ENCODE measurements around the gene SCG2. TPM values are rescaled to one million over a fixed set of nuclear protein-coding genes. Genes with fewer than 3 reads are reported as not detected.

Gene SCG2
- total RNA-seq, 3 donors from 2014 or later, result not detected

GRCh38 chr2:223621901-223622300, 19.7 kb upstream of the SCG2 start:
- Mint-ChIP-seq H3K4me1 (ENCODE audit: low read depth) (no peaks in the 10 kb centered on the region), H3K36me3 (ENCODE audit: insufficient read depth) (no peaks in the 10 kb centered on the region), H3K4me3 (no peak overlapping the region), H3K9me3 (no peaks in the 10 kb centered on the region), H3K27me3 (ENCODE audit: low read depth) (peaks cover 7% of the 10 kb centered on the region)
- ATAC-seq, result no peak
- no peak for DNase-seq

DNA sequence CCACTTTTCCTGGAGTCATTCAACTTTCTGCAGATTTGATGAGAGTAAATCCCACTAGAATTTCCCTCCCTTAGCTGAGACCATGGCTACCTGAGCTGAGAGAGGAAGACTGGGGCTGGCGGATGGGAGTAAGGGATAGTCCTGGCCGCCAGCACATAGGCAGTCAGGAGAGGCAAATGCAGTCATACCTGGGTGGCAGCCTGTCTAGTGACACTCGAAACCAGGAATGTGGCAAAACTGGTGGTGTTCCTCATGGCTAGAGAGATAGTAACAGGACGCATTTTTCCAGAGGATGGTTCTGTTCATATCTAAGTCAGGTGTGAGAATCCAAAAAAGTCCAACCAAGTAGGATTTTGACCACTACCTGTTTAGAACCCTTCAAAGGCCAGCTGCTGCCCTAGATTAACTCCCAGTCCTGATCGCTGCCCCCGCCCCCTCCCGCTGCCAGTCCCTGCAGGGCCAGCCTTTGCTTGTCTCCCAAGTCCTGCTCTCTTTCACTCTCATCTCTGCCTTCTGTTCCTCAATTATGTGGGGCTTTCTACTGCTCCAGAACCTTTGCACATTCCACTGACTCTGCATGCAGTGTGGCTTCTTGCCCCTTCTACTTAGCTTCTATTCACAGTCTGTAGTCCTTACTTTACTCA, 17.4 kb upstream of the SCG2 start:
- H3K4me1 Mint-ChIP-seq (ENCODE audit: low read depth), result no peaks in the 10 kb centered on the region
- no peak overlapping the region for H3K4me3 Mint-ChIP-seq
- H3K27me3 Mint-ChIP-seq (ENCODE audit: low read depth), result peaks cover 7% of the 10 kb centered on the region
- ATAC-seq (no peak), DNase-seq (no peak)
- no peaks in the 10 kb centered on the region for H3K36me3 Mint-ChIP-seq (ENCODE audit: insufficient read depth)
- no peaks in the 10 kb centered on the region for H3K9me3 Mint-ChIP-seq

GRCh38 chr2:223618172-223619035, 16.2 kb upstream of the SCG2 start:
- H3K9me3 Mint-ChIP-seq, result no peaks in the 10 kb centered on the region
- no peaks in the 10 kb centered on the region for H3K36me3 Mint-ChIP-seq (ENCODE audit: insufficient read depth)
- ATAC-seq (no peak), DNase-seq (no peak)
- peaks cover 19% of the 10 kb centered on the region for H3K27me3 Mint-ChIP-seq (ENCODE audit: low read depth)
- no peak overlapping the region for H3K4me3 Mint-ChIP-seq
- H3K4me1 Mint-ChIP-seq (ENCODE audit: low read depth), result no peaks in the 10 kb centered on the region

DNA sequence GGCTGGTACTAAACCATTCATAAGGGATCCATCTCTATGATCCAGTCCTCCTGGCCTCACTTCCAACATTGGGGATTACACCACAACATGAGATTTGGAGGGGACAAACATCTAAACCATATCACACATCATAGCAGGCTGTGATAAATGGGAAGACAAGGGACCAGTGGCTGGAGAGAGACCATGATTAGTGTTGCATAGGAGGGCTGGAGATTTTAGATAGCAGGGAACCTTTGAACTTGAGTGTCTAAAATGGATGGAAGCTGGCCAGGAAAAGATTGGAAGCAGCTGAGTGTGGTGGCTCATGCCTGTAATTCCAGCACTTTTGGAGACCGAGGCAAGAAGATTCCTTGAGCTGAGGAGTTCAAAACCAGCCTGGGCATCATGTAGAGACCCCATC, 12.4 kb upstream of the SCG2 start:
- no peak for DNase-seq
- no peak overlapping the region for H3K4me3 Mint-ChIP-seq
- H3K9me3 Mint-ChIP-seq, result no peaks in the 10 kb centered on the region
- no peak for ATAC-seq
- no peaks in the 10 kb centered on the region for H3K36me3 Mint-ChIP-seq (ENCODE audit: insufficient read depth)
- no peaks in the 10 kb centered on the region for H3K4me1 Mint-ChIP-seq (ENCODE audit: low read depth)
- H3K27me3 Mint-ChIP-seq (ENCODE audit: low read depth), result peaks cover 32% of the 10 kb centered on the region

DNA sequence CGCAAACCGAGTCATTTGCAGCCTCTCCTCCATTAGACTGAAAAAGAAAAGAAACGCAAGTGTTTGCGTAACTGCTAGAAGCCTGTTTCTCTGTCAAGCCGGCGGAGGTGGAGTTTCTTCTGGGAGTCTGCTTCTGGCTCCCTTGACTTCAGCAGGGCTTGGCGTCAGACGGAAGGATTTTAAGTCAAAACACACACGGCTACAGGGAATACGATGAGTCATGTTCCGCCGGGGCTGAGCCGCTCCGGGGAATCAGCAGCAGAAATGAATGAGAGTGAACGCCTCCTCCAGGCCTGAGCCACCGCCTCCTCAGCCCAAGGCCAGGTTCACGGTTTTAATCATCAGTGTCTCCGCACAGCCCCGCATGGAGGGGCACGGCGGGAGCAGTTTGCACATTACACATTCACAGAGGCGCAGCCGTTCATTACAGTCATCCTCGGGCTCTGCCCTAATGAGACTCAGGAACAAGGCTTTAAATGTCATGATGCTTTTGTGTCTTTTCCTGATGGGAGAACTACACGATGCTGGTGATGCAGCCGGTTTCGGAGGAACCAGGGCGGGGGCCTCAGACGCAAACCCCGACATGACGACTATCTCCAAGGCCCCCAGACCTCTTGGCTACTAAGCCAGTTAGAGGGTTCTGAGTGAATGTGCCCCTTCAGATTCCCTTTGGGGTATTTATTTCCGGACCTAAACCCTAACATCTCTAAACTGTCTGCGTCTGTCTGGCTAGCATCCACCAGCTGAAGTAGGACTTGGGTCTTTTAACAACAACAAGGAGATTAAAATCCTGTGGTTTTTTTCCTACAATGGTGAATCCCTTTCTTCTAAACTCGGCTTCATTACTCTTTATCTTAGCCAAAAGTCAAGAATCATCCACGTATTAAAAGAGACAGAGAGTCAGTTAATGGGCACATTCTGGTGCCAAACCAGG, 11.1 kb upstream of the SCG2 start:
- Mint-ChIP-seq H3K4me3 (no peak overlapping the region), H3K36me3 (ENCODE audit: insufficient read depth) (no peaks in the 10 kb centered on the region), H3K9me3 (no peaks in the 10 kb centered on the region), H3K27me3 (ENCODE audit: low read depth) (peaks cover 32% of the 10 kb centered on the region), H3K4me1 (ENCODE audit: low read depth) (no peaks in the 10 kb centered on the region)
- no peak for DNase-seq
- no peak for ATAC-seq

DNA sequence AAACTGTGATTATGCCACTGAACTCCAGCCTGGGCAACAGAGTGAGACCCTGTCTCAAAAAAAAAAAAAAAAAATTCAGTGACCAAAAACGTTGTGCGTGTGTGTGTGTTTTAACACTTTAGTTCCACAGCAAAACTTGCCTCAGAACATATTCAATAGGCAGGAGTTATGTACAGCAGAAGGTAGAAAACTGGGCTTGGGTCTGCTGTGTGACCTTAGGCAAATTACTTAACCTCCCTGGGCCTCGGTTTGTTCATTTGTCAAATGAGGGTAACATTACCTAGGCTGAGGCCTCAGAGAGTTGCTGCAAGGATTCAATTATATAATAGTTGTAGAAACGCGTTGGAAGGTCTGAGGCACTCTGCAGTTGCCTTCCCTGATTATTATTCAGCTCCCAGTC, 10.3 kb upstream of the SCG2 start:
- Mint-ChIP-seq H3K4me3 (no peak overlapping the region), H3K9me3 (no peaks in the 10 kb centered on the region), H3K27me3 (ENCODE audit: low read depth) (peaks cover 32% of the 10 kb centered on the region), H3K4me1 (ENCODE audit: low read depth) (no peaks in the 10 kb centered on the region), H3K36me3 (ENCODE audit: insufficient read depth) (no peaks in the 10 kb centered on the region)
- DNase-seq, result no peak
- ATAC-seq, result no peak

GRCh38 chr2:223611061-223611460, 8.9 kb upstream of the SCG2 start:
- Mint-ChIP-seq H3K4me3 (no peak overlapping the region), H3K9me3 (no peaks in the 10 kb centered on the region), H3K27me3 (ENCODE audit: low read depth) (peaks cover 34% of the 10 kb centered on the region), H3K36me3 (ENCODE audit: insufficient read depth) (no peaks in the 10 kb centered on the region), H3K4me1 (ENCODE audit: low read depth) (no peaks in the 10 kb centered on the region)
- ATAC-seq, result no peak
- no peak for DNase-seq

GRCh38 chr2:223607476-223607875, 5.3 kb upstream of the SCG2 start:
- no peaks in the 10 kb centered on the region for H3K4me1 Mint-ChIP-seq (ENCODE audit: low read depth)
- H3K27me3 Mint-ChIP-seq (ENCODE audit: low read depth), result peaks cover 10% of the 10 kb centered on the region
- no peaks in the 10 kb centered on the region for H3K9me3 Mint-ChIP-seq
- no peak overlapping the region for H3K4me3 Mint-ChIP-seq
- DNase-seq (no peak), ATAC-seq (no peak)
- H3K36me3 Mint-ChIP-seq (ENCODE audit: insufficient read depth), result no peaks in the 10 kb centered on the region

GRCh38 chr2:223606946-223607345, 4.8 kb upstream of the SCG2 start:
- H3K9me3 Mint-ChIP-seq, result no peaks in the 10 kb centered on the region
- no peak for DNase-seq
- ATAC-seq, result no peak
- no peak overlapping the region for H3K4me3 Mint-ChIP-seq
- H3K36me3 Mint-ChIP-seq (ENCODE audit: insufficient read depth), result no peaks in the 10 kb centered on the region
- H3K4me1 Mint-ChIP-seq (ENCODE audit: low read depth), result no peaks in the 10 kb centered on the region
- H3K27me3 Mint-ChIP-seq (ENCODE audit: low read depth), result peaks cover 5% of the 10 kb centered on the region

GRCh38 chr2:223604231-223604630, 2.1 kb upstream of the SCG2 start:
- peaks cover 10% of the 10 kb centered on the region for H3K27me3 Mint-ChIP-seq (ENCODE audit: low read depth)
- H3K4me1 Mint-ChIP-seq (ENCODE audit: low read depth), result no peaks in the 10 kb centered on the region
- H3K4me3 Mint-ChIP-seq, result no peak overlapping the region
- H3K9me3 Mint-ChIP-seq, result no peaks in the 10 kb centered on the region
- DNase-seq (no peak), ATAC-seq (no peak)
- H3K36me3 Mint-ChIP-seq (ENCODE audit: insufficient read depth), result no peaks in the 10 kb centered on the region

- peaks cover 14% of the 10 kb centered on the region for H3K27me3 Mint-ChIP-seq (ENCODE audit: low read depth)
- no peaks in the 10 kb centered on the region for H3K9me3 Mint-ChIP-seq
- H3K4me3 Mint-ChIP-seq, result no peak overlapping the region
- no peak for ATAC-seq
- no peaks in the 10 kb centered on the region for H3K4me1 Mint-ChIP-seq (ENCODE audit: low read depth)
- H3K36me3 Mint-ChIP-seq (ENCODE audit: insufficient read depth), result no peaks in the 10 kb centered on the region
- DNase-seq, result no peak
Measured at GRCh38 chr2:223602972-223603371, 811 bp upstream of the SCG2 start.

- Mint-ChIP-seq H3K36me3 (ENCODE audit: insufficient read depth) (no peaks in the 10 kb centered on the region), H3K9me3 (no peaks in the 10 kb centered on the region), H3K27me3 (ENCODE audit: low read depth) (peaks cover 11% of the 10 kb centered on the region), H3K4me3 (no peak overlapping the region), H3K4me1 (ENCODE audit: low read depth) (no peaks in the 10 kb centered on the region)
- DNase-seq (no peak), ATAC-seq (no peak)
Measured at GRCh38 chr2:223601018-223601417, 1.1 kb downstream of the SCG2 start.

GRCh38 chr2:223599640-223600380, 2.4 kb downstream of the SCG2 start:
- no peaks in the 10 kb centered on the region for H3K36me3 Mint-ChIP-seq (ENCODE audit: insufficient read depth)
- no peak for DNase-seq
- no peaks in the 10 kb centered on the region for H3K9me3 Mint-ChIP-seq
- H3K4me3 Mint-ChIP-seq, result no peak overlapping the region
- H3K4me1 Mint-ChIP-seq (ENCODE audit: low read depth), result no peaks in the 10 kb centered on the region
- no peak for ATAC-seq
- H3K27me3 Mint-ChIP-seq (ENCODE audit: low read depth), result peaks cover 11% of the 10 kb centered on the region
